H1 (cell line): ENCODE measurements around the gene ROR1. TPM values are rescaled to one million over a fixed set of nuclear protein-coding genes. Genes with fewer than 3 reads are reported as not detected.

ENCODE experiments used
- CHD7 ChIP-seq: fragments of 300-600 bp; sonication (generic); IDR thresholded peaks from 2 replicates; pipeline ENCODE4 v1.7.1; 2012; ENCODE audit warnings: low read length, moderate library complexity, mild to moderate bottlenecking, inconsistent platforms; ENCODE audit not compliant: insufficient replicate concordance
- E2F6 ChIP-seq: IDR thresholded peaks from 2 replicates; pipeline ENCODE4 v1.6.1; 2012; ENCODE audit warnings: inconsistent platforms
- GABPA ChIP-seq: IDR thresholded peaks from 2 replicates; pipeline ENCODE4 v1.6.1; 2011; ENCODE audit warnings: mild to moderate bottlenecking, low read length, moderate library complexity, borderline replicate concordance; ENCODE audit not compliant: insufficient read depth
- GTF2F1 ChIP-seq: IDR thresholded peaks from 2 replicates; pipeline ENCODE4 v1.6.1; 2012; ENCODE audit warnings: low read depth, low read length, improper control_type of control experiment, borderline replicate concordance
- SIN3A ChIP-seq, 2 experiments: IDR thresholded peaks in 1 of 2; conservative IDR thresholded peaks in 1 of 2; 2 replicates each; pipeline ENCODE4 v1.6.1; 2011 to 2012; ENCODE audit warnings: low read length in 2 of 2, improper control_type of control experiment in 1 of 2, low read depth in 1 of 2, mild to moderate bottlenecking in 1 of 2
- TAF7 ChIP-seq: optimal IDR thresholded peaks from 2 replicates; pipeline ENCODE3; 2011; ENCODE audit warnings: low read depth, mild to moderate bottlenecking, inconsistent platforms, low read length, moderate library complexity, borderline replicate concordance
- polyA plus RNA-seq, 7 experiments: library from polyadenylated mRNA; depleted of rRNA in 3 of 7; stranded (reverse) in 5 of 7; unstranded in 2 of 7; fragments of >200 nt in 5 of 7; fragments of 200-250 nt in 2 of 7; gene quantifications; 1 replicate in 5 of 7; 2 replicates in 1 of 7; 4 replicates in 1 of 7; pipeline versions ENCODE4 v1.2.1 to v1.2.3, GENCODE V29; 2011 to 2013; ENCODE audit warnings: missing spikeins in 2 of 7, mixed read lengths in 2 of 7
- total RNA-seq: library from RNA; stranded (reverse); fragmentation: NEBNext Ultra II Directional; extraction: Animal tissue kit (Norgen Biotek cat#: 25700); gene quantifications from 2 replicates; pipeline ENCODE4 v1.2.1, GENCODE V29; 2021

ROR1 gene
- total and polyA plus RNA-seq, 2 of the 8 experiments (the other 6 are each of a cell fraction or from before 2014, with no cell fraction given): 33.6 to 73.6 TPM

GRCh38 chr1:64031236-64031635, 257.4 kb downstream of the ROR1 start (continued):
- TF ChIP-seq CHD7 (no peak), E2F6 (no peak), GTF2F1 (no peak), TAF7 (no peak), GABPA (no peak), SIN3A (conservative IDR thresholded peaks at IDR 0.05 in 1 of 2, IDR thresholded peaks at IDR 0.05 in 1 of 2; ENCODE audit: low read depth in 1 of 2, low read length in 2 of 2) (no peak)
